IMR-90 (cell line): ENCODE results near the gene ARHGAP15. TPM values are rescaled to one million over a fixed set of nuclear protein-coding genes. Genes with fewer than 3 reads are reported as not detected.

Experiments used
- ATAC-seq: fragments of 200-7000 bp; cut with Tn5 transposase; 2 replicates; pipeline ENCODE4 v1.9.1; 2020; ENCODE audit warnings: low read depth, mild to moderate bottlenecking, moderate library complexity
- BruUV-seq: library from RNA; stranded (reverse); fragments of 400-500 nt; replicated peaks from 2 replicates; lab custom pipeline; 2021; lab: Mats Ljungman, UMichigan
- CTCF ChIA-PET: fragments of 300-600 bp; formaldehyde crosslinking; extraction: SDS; loops from one replicate; lab custom pipeline; 2021; ENCODE audit warnings: antibody characterized with exemption; lab: Yijun Ruan, JAX
- POLR2A ChIA-PET: fragments of 300-600 bp; sonication (Branson Sonifier 250); formaldehyde crosslinking; loops from one replicate; lab custom pipeline; 2022; ENCODE audit warnings: antibody characterized with exemption; ENCODE audit not compliant: unreplicated experiment; lab: Charles Lee
- DNase-seq: peaks from one replicate; pipeline ENCODE4 v3.0.0; 2013
- H2AFZ ChIP-seq: replicated peaks from 2 replicates; pipeline ENCODE3; 2013; ENCODE audit warnings: low read length, mild to moderate bottlenecking; ENCODE audit not compliant: poor library complexity
- H2AK5ac ChIP-seq: 2 replicates; pipeline ENCODE4 v1.6.1; 2013; ENCODE audit warnings: low read depth, low read length, inconsistent platforms
- H2AK9ac ChIP-seq: replicated peaks from 2 replicates; pipeline ENCODE3; 2013; ENCODE audit warnings: mild to moderate bottlenecking, low read depth, low read length, moderate library complexity; ENCODE audit not compliant: poor library complexity
- H2BK120ac ChIP-seq: 2 replicates; pipeline ENCODE4 v1.6.1; 2013; ENCODE audit warnings: low read depth, low read length, inconsistent platforms
- H2BK15ac ChIP-seq: 3 replicates; pipeline ENCODE4 v1.6.1; 2013; ENCODE audit warnings: low read depth, low read length, inconsistent platforms
- H2BK20ac ChIP-seq: 2 replicates; pipeline ENCODE4 v1.6.1; 2013; ENCODE audit warnings: low read depth, mild to moderate bottlenecking, inconsistent platforms, low read length, moderate library complexity
- H2BK5ac ChIP-seq: 2 replicates; pipeline ENCODE4 v1.6.1; 2013; ENCODE audit warnings: mild to moderate bottlenecking, low read depth, low read length, inconsistent platforms; ENCODE audit not compliant: poor library complexity, severe bottlenecking
- H3K14ac ChIP-seq: replicated peaks from 2 replicates; pipeline ENCODE4 v1.6.1; 2013; ENCODE audit warnings: low read depth, low read length, inconsistent platforms
- H3K18ac ChIP-seq: 2 replicates; pipeline ENCODE4 v1.6.1; 2013; ENCODE audit warnings: low read depth, low read length, control low read depth
- H3K23ac ChIP-seq: 2 replicates; pipeline ENCODE4 v1.6.1; 2013; ENCODE audit warnings: low read depth, low read length, inconsistent platforms
- H3K27ac ChIP-seq: 2 replicates; pipeline ENCODE4 v1.5.1; 2013; ENCODE audit warnings: mild to moderate bottlenecking, control low read depth, low read length; ENCODE audit not compliant: insufficient read depth
- H3K27me3 ChIP-seq: 2 replicates; pipeline ENCODE4 v1.6.1; 2013; ENCODE audit warnings: low read length; ENCODE audit not compliant: control insufficient read depth, insufficient read depth
- H3K36me3 ChIP-seq: 2 replicates; pipeline ENCODE4 v1.6.1; 2013; ENCODE audit warnings: low read length, mixed read lengths; ENCODE audit not compliant: control insufficient read depth, insufficient read depth
- H3K4ac ChIP-seq: 2 replicates; pipeline ENCODE4 v1.6.1; 2013; ENCODE audit warnings: low read depth, low read length, inconsistent platforms
- H3K4me1 ChIP-seq: 2 replicates; pipeline ENCODE4 v1.6.1; 2013; ENCODE audit warnings: low read length, mixed read lengths; ENCODE audit not compliant: control insufficient read depth, insufficient read depth
- H3K4me2 ChIP-seq: 2 replicates; pipeline ENCODE4 v1.6.1; 2013; ENCODE audit warnings: low read depth, mild to moderate bottlenecking, control low read depth, low read length, moderate library complexity
- H3K4me3 ChIP-seq: 2 replicates; pipeline ENCODE4 v1.5.1; 2013; ENCODE audit warnings: low read depth, mild to moderate bottlenecking, control low read depth, low read length, moderate library complexity; ENCODE audit not compliant: insufficient read depth
- H3K56ac ChIP-seq: 2 replicates; pipeline ENCODE4 v1.6.1; 2013; ENCODE audit warnings: low read length, inconsistent platforms; ENCODE audit not compliant: insufficient read depth; ENCODE audit errors: extremely low read depth
- H3K79me1 ChIP-seq, 2 experiments: 2 replicates each; pipeline ENCODE4 v1.6.1; 2013; ENCODE audit warnings: low read length in 2 of 2, inconsistent platforms in 1 of 2, low read depth in 1 of 2
- H3K9ac ChIP-seq: 2 replicates; pipeline ENCODE4 v1.6.1; 2013; ENCODE audit warnings: low read depth, low read length, control low read depth
- H3K9me1 ChIP-seq: 2 replicates; pipeline ENCODE4 v1.6.1; 2013; ENCODE audit warnings: low read length, inconsistent platforms; ENCODE audit not compliant: insufficient read depth
- H3K9me3 ChIP-seq: 2 replicates; pipeline ENCODE4 v1.6.1; 2013; ENCODE audit warnings: low read length; ENCODE audit not compliant: control insufficient read depth, insufficient read depth
- H4K20me1 ChIP-seq: 2 replicates; pipeline ENCODE4 v1.6.1; 2013; ENCODE audit warnings: low read length, inconsistent platforms; ENCODE audit not compliant: insufficient read depth
- H4K5ac ChIP-seq: 2 replicates; pipeline ENCODE4 v1.6.1; 2013; ENCODE audit warnings: mild to moderate bottlenecking, low read depth, low read length, control low read depth
- H4K8ac ChIP-seq, 2 experiments: 2 replicates each; pipeline ENCODE4 v1.6.1; 2013; ENCODE audit warnings: low read depth in 2 of 2, low read length in 2 of 2, control low read depth in 1 of 2, inconsistent platforms in 1 of 2
- H4K91ac ChIP-seq: 2 replicates; pipeline ENCODE4 v1.6.1; 2013; ENCODE audit warnings: low read depth, low read length, inconsistent platforms; ENCODE audit not compliant: insufficient read depth
- BHLHE40 ChIP-seq: fragments of 150-350 bp; IDR thresholded peaks from 2 replicates; pipeline ENCODE4 v1.6.1; 2016; ENCODE audit warnings: mild to moderate bottlenecking, low read depth, low read length
- CEBPB ChIP-seq: IDR thresholded peaks from 2 replicates; pipeline ENCODE4 v1.6.1; 2012; ENCODE audit warnings: low read depth, low read length, improper control_type of control experiment
- CHD1 ChIP-seq: IDR thresholded peaks from 2 replicates; pipeline ENCODE4 v1.6.1; 2012; ENCODE audit warnings: low read depth, low read length, improper control_type of control experiment
- FOS ChIP-seq: fragments of 150-350 bp; IDR thresholded peaks from 2 replicates; pipeline ENCODE4 v1.6.1; 2016; ENCODE audit warnings: low read depth, low read length
- MAFK ChIP-seq: IDR thresholded peaks from 2 replicates; pipeline ENCODE4 v1.6.1; 2012; ENCODE audit warnings: low read depth, low read length, improper control_type of control experiment
- MAZ ChIP-seq: IDR thresholded peaks from 2 replicates; pipeline ENCODE4 v1.6.1; 2012; ENCODE audit warnings: low read depth, mild to moderate bottlenecking, low read length, improper control_type of control experiment, moderate library complexity, borderline replicate concordance
- NFE2L2 ChIP-seq: fragments of 150-350 bp; IDR thresholded peaks from 2 replicates; pipeline ENCODE4 v1.6.1; 2016; ENCODE audit warnings: low read depth, mild to moderate bottlenecking, low read length
- POLR2A ChIP-seq: IDR thresholded peaks from 2 replicates; pipeline ENCODE4 v1.6.1; 2012; ENCODE audit warnings: mild to moderate bottlenecking, low read depth, low read length
- RCOR1 ChIP-seq: IDR thresholded peaks from 2 replicates; pipeline ENCODE4 v1.6.1; 2012; ENCODE audit warnings: mild to moderate bottlenecking, low read length, improper control_type of control experiment; ENCODE audit not compliant: insufficient replicate concordance
- SMC3 ChIP-seq: fragments of 150-350 bp; IDR thresholded peaks from 2 replicates; pipeline ENCODE4 v1.6.1; 2016; ENCODE audit warnings: low read depth, mild to moderate bottlenecking, antibody characterized with exemption, low read length, moderate library complexity
- WGBS, 2 experiments: methylation state at CpG; one replicate each; pipeline versions ENCODE4 v1.1.5 to v1.1.7; 2013; ENCODE audit warnings: missing lambda C conversion rate in 2 of 2; ENCODE audit not compliant: insufficient read length in 1 of 2; ENCODE audit errors: extremely low coverage in 2 of 2; 5-methylcytosine and 5-hydroxymethylcytosine counted together
- dilution Hi-C: fragments of 300-500 bp; cut with HindIII; formaldehyde crosslinking; loops from one replicate; pipeline ENCODE4 v1.14.3; 2018; ENCODE audit warnings: low sequenced_read_pairs; ENCODE audit not compliant: unreplicated experiment
- in situ Hi-C: fragments of 300-500 bp; cut with MboI; formaldehyde crosslinking; loops from 3 replicates; pipeline ENCODE4 v1.14.3; 2019; ENCODE audit warnings: low sequenced_read_pairs, inconsistent platforms, mixed read lengths
- intact Hi-C: fragments of 100-400 bp; cut with micrococcal nuclease; formaldehyde crosslinking; loops from 2 replicates; pipeline ENCODE4 v1.10.0; 2022
- polyA plus RNA-seq, 3 experiments: library from polyadenylated mRNA; depleted of rRNA; stranded (reverse); fragments of >200 nt; gene quantifications; 2 replicates each; pipeline ENCODE4 v1.2.3, GENCODE V29; 2012; ENCODE audit warnings: low replicate concordance in 1 of 3
- total RNA-seq: library from RNA; depleted of rRNA; stranded (reverse); fragments of >200 nt; gene quantifications from 2 replicates; pipeline ENCODE4 v1.2.3, GENCODE V29; 2012
- TF ChIP-seq, protein P1 (sequence below): fragments of 150-350 bp; IDR thresholded peaks from 2 replicates; pipeline ENCODE4 v1.6.1; 2016; ENCODE audit warnings: low read depth, mild to moderate bottlenecking, low read length, moderate library complexity, borderline replicate concordance
- TF ChIP-seq, protein P2 (sequence below): fragments of 150-350 bp; IDR thresholded peaks from 2 replicates; pipeline ENCODE4 v1.6.1; 2017; ENCODE audit warnings: mild to moderate bottlenecking, antibody characterized with exemption, low read length, low read depth

ARHGAP15 gene
- total and polyA plus RNA-seq, 2 of the 4 experiments (the other 2 are of a cell fraction), result not detected

DNA sequence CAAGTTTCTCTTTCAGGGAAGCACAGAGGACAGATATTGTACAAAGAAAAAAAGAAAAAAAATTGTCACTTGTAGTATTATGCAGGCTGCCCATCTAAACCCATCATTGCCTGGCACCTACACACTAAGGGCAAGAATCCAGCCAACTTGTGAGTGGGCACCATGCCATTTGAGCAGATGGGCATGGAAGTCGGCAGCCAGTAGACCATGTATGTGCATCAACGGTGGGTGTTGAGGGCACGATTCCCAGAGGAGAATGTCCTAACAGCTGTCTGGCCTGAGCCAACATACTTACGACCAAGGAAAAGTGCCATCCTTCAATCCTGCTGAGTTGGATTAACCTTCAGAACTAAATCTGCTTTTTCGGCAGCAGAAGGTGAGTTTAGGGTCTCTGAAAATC, 63.9 kb downstream of the ARHGAP15 start:
- ChIA-PET CTCF (no interaction called here), POLR2A (no interaction called here)
- no peak overlapping the region for H3K23ac ChIP-seq
- TF ChIP-seq RCOR1 (no peak), CEBPB (no peak), MAFK (no peak), NFE2L2 (no peak), BHLHE40 (no peak), CHD1 (no peak), MAZ (no peak), FOS (no peak), SMC3 (no peak), POLR2A (no peak)
- TF ChIP-seq, protein P1, sequence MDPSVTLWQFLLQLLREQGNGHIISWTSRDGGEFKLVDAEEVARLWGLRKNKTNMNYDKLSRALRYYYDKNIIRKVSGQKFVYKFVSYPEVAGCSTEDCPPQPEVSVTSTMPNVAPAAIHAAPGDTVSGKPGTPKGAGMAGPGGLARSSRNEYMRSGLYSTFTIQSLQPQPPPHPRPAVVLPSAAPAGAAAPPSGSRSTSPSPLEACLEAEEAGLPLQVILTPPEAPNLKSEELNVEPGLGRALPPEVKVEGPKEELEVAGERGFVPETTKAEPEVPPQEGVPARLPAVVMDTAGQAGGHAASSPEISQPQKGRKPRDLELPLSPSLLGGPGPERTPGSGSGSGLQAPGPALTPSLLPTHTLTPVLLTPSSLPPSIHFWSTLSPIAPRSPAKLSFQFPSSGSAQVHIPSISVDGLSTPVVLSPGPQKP, result no peak
- TF ChIP-seq, protein P2, sequence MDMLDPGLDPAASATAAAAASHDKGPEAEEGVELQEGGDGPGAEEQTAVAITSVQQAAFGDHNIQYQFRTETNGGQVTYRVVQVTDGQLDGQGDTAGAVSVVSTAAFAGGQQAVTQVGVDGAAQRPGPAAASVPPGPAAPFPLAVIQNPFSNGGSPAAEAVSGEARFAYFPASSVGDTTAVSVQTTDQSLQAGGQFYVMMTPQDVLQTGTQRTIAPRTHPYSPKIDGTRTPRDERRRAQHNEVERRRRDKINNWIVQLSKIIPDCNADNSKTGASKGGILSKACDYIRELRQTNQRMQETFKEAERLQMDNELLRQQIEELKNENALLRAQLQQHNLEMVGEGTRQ, result no peak
- H4K5ac ChIP-seq, result no peak overlapping the region
- no peaks in the 10 kb centered on the region for H3K9me1 ChIP-seq
- no peak overlapping the region for H2BK20ac ChIP-seq
- no peak overlapping the region for H2AK9ac ChIP-seq
- H4K91ac ChIP-seq, result no peak overlapping the region
- no peak overlapping the region for H2BK120ac ChIP-seq
- 67% methylated on average over 1 of the region's 5 CpGs; no CpG with 5 or more reads in 1 of the 2 experiments for WGBS, 2 experiments
- no TSS peak for BruUV-seq
- no peak overlapping the region for H2BK5ac ChIP-seq
- no peak overlapping the region for H3K4me3 ChIP-seq
- no peak overlapping the region for H4K8ac ChIP-seq
- no peak overlapping the region for H3K14ac ChIP-seq
- no peaks in the 10 kb centered on the region for H3K79me1 ChIP-seq
- intact Hi-C loops (no loop called here), dilution Hi-C loops (no loop called here), in situ Hi-C loops (no loop called here)
- H3K56ac ChIP-seq, result no peak overlapping the region
- H3K9me3 ChIP-seq, result no peaks in the 10 kb centered on the region
- H3K27me3 ChIP-seq, result no peaks in the 10 kb centered on the region; the same call in 1 of the 2 replicates
- no peak overlapping the region for H2AK5ac ChIP-seq
- no peaks in the 10 kb centered on the region for H4K20me1 ChIP-seq
- no peak overlapping the region for H3K4ac ChIP-seq
- H3K36me3 ChIP-seq, result no peaks in the 10 kb centered on the region
- no peaks in the 10 kb centered on the region for H3K4me1 ChIP-seq
- H3K9ac ChIP-seq, result no peak overlapping the region
- no peak overlapping the region for H3K18ac ChIP-seq
- no peak overlapping the region for H3K4me2 ChIP-seq
- no peak overlapping the region for H2AFZ ChIP-seq
- H2BK15ac ChIP-seq, result no peak overlapping the region
- ATAC-seq (no peak), DNase-seq (no peak)
- no peak overlapping the region for H3K27ac ChIP-seq
